NOMO-1 treated with DMSO at 0.1 percent for 48 hours (cell line): ENCODE results near the gene POP4.

Source experiments
- DNase-seq: peaks from one replicate; lab custom pipeline; 2025; ENCODE audit not compliant: unreplicated experiment; lab: John Stamatoyannopoulos, UW

The POP4 gene

GRCh38 chr19:29629836-29630534 is 23.9 kb downstream of the POP4 start:
- DNase-seq: no peak

GRCh38 chr19:29630655-29631054 is 24.6 kb downstream of the POP4 start:
- no peak for DNase-seq

DNA sequence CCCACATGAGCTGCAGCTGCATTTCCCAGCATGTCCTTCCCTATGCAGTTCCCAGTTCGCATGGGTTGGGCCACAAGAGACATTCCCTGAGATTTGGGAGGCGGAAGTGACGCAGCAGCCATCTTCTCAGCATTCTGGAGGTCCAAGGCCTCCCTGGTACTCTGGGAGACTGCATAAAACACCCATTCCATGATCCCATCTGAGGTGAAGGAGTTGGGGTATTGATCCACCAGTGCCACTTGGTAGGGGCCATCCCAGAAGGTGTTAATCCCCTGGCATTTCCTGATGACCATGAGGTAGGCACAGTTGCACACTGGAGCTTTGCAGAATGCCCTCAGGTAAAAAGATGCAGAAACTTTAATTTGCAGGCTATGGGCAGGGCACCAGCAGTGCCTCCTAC is 25.4 kb downstream of the POP4 start:
- no peak for DNase-seq

- no peak for DNase-seq
These were observed 27.9 kb downstream of the POP4 start for GRCh38 chr19:29634002-29634401.

- DNase-seq: no peak
These were observed 28.5 kb downstream of the POP4 start for GRCh38 chr19:29634423-29635130.

DNA sequence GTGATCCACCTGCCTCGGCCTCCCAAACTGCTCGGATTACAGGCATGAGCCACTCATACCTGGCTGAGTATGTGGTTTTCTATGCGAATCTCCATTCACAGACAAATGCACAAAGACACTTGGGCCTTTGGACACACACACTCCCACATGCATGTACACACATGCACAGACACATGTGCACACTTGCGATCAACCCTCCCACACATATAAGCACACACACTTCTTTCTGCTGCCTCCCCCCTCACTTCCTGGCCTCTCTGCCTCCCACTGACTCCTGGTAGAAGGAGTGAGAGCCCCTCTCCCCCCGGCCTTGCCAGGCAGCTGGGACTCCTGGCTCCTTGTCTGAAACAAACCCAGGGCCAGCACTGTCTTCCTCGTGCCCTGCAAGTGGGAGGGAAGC is 29.9 kb downstream of the POP4 start:
- no peak for DNase-seq

GRCh38 chr19:29636553-29637360 is 30.7 kb downstream of the POP4 start:
- no peak for DNase-seq

DNA sequence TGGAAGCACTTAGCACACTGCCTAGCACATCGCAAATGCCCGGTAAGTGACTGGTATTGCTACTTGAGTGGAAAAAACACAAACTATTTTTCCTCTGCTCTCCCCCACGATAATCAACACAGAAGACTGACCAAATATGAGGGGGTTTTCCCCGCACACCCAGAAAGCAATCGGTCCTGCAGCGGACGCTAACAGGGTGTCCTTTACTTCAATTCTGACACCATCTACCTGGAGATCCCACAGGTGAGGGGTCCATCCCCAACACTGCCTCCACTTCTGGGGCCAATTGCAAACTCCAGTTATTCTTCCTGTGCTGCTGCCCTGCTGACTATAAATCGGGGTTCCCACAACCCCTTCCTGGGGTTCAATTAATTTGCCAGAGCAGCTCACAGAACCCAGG is 33.0 kb downstream of the POP4 start:
- no peak for DNase-seq

- no peak for DNase-seq
These were observed 34.1 kb downstream of the POP4 start for GRCh38 chr19:29640231-29640630.

GRCh38 chr19:29641597-29641996 is 35.5 kb downstream of the POP4 start:
- DNase-seq: no peak

DNA sequence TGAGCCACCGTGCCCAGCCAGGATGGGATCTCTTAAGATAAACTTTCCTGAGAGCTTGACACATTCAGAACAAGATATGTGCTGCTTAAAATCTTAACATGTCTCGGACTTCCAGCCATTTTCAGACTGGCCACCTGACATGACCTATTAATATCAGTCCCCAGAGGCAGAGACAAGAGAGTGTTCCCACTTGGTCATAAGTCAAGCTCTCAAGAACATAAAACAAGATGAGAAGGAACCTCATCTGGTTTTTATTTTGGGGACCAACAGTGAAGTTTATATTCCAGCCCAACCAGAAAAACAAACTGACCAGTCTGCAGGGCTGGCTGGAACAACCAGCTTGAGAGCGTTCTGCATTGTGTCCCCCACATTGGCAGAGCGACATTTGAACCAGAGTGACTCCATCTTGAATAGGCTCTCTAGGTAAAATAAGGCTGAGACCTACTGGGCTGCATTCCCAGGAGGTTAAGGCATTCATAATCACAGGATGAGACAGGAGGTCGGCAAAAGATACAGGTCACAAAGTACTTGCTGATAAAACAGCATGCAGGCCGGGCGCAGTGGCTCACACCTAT is 37.4 kb downstream of the POP4 start:
- no peak for DNase-seq

DNA sequence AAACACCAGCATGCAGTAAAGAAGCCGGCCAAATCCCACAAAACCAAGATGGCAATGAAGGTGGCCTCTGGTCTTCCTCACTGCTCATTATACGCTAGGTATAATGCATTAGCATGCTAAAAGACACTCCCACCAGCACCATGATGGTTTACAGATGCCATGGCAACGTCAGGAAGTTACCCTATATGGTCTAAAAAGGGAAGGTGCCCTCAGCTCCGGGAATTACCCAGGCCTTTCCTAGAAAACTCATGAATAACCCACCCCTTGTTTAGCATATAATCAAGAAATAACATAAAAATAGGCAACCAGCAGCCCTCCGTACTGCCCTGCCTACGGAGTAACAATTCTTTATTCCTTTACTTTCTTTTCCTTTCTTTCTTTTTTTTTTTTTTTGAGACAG is 38.1 kb downstream of the POP4 start:
- no peak for DNase-seq

DNA sequence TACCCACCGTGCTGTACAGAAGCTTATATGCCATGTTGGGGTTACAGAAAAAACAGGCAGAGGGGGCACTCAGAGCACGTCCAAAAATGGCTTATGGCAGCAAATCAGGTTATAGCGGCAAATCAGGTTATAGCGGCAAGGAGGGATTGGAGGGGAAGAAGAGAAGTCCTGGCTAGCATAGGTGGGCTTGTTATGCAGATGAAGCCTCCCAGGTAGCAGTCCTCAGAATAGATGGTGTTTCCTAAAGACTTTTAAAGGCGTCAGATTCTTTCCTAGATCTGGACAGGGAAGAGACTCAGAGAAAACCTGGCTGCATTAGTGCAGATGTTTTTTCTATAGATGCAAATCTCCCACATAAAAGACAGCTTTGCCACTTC is 39.4 kb downstream of the POP4 start:
- DNase-seq: no peak

DNA sequence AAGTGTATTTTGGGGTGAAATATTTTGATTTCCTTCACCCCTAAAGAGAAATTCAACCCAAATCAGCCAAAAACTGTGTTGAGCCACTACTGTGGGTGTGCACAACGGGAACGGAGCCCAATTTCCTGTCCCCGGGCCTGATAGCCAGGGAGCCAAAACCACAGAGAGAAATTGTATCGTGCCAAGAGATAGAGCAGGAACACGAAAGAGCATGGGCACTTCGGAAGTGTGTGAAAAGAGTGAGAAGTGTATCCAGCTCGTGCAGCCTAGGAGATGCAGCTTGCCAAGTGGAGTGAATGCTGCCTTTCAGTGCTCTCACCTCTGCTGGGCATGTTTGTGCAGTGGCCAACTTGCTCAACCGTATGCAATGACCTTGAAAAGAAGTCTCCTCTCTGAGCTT is 39.8 kb downstream of the POP4 start:
- peak; percentile 13 for DNase-seq

DNA sequence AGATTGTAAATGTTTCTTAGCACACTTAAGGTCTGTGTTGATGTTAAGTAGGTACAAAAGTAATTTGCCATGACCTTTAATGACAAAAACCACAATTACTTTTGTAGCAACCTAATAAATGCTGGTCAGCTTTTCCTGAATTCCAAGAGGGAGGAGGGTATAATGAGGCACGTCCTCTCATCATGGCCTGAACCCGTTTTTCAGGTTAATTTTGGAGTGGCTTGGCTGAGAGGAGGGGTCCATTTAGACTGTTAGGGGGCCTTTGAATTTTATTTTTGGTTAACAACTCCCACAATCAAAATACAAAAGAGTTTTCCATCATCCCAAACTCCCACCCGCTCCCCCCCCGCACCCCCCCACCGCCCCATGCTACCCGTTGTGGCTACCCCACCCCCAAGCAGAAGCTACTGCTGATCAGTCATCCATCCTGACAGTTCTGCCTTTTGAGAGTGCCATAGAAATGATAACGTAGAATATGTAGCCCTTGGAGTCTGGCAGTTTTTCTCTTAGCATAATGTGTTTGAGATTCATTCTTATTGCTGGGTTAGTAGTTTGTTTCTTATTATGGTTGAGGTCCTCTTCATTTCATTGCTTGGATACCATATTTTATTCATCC is 44.8 kb downstream of the POP4 start:
- no peak for DNase-seq

DNA sequence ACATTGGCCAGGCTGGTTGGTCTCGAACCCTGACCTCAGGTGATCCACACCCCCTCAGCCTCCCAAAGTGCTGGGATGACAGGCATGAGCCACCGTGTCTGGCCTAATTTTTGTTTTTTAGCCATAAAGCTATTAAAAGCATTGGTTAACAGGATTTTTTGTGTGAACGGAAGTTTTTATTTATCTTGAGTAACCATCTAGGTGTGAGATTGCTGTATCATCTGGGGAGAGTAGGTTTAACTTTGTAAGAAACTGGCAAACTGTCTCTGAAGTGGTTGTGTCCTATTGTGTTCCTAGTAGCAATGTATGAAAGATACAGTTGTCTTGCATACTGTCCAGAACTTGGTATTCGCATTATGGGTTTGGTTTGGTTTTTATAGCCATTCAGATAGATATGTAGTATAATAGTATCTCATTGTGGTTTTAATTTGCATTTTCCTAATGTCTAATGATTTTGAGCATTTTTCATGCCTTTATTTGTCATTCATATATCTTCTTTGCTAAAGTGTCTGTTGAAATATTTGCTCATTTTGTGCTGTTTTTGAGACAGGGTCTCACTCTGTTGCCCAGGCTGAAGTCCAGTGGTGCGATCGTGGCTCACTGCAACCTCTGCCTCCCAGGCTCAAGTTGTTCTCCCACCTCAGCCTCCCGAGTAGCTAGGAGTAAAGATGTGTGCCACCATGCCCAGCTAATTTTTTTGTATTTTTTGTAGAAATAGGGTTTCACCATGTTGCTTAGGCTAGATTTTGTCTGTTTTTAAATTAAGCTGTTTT is 45.7 kb downstream of the POP4 start:
- DNase-seq: no peak

DNA sequence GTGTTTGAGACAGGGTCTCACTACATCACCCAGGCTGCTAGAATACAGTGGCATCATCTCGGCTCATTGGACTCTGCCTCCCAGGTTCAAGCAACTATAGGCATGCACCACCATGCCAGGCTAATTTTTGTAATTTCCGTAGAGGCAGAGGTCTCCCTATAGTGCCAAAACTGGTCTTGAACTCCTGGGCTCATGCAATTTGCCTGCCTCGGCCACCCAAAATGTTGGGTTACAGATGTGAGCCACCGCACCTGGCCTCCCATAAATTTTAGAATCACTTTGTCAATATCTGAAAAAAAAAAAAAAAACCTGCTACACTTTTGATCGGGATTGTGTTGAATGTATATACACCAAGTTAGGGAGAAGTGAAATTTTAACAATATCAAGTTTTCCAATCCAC is 47.3 kb downstream of the POP4 start:
- DNase-seq: no peak

GRCh38 chr19:29655648-29656335 is 49.7 kb downstream of the POP4 start:
- DNase-seq: no peak

GRCh38 chr19:29658221-29658991 is 52.3 kb downstream of the POP4 start:
- DNase-seq: no peak
